Thyroid gland (tissue), 4 donors: ENCODE measurements around the gene TAS1R3.

Source experiments
- CTCF ChIP-seq, 6 experiments: fragments of 200-600 bp in 3 of 6; fragments of 450-650 bp in 3 of 6; sonication (generic) in 3 of 6; IDR thresholded peaks; one replicate each; pipeline ENCODE4 v1.5.1; 2016 to 2019; ENCODE audit warnings: antibody characterized with exemption in 6 of 6, mild to moderate bottlenecking in 2 of 6, inconsistent platforms in 1 of 6, moderate library complexity in 1 of 6
- POLR2A ChIP-seq, 2 donors: fragments of 450-650 bp; IDR thresholded peaks; one replicate each; pipeline ENCODE4 v1.6.1; 2017; ENCODE audit warnings: antibody characterized with exemption in 2 of 2, mild to moderate bottlenecking in 2 of 2, moderate library complexity in 1 of 2

DNA sequence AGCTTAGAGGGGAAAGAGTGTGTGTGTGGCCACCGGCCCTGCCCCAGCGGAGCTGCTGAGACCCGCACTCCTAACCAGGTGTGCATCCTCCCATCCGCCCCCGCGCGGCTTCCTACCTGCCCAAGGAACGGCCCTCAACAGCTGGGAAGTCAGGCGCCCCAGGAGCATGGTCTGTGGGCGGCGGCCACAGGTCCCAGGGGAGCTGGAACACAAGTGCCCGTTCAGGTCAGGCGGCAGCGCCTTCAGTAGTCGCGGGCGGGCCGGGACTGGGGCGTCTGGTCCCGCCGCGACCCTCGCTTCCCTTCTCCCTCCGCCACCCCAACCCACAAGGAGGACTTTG is 43.5 kb downstream of the TAS1R3 start:
- TF ChIP-seq CTCF (IDR thresholded peaks at IDR 0.05) (no peak), POLR2A (IDR thresholded peaks at IDR 0.05) (no peak)
